ENCODE results near the gene APOBEC3H. TPM values are rescaled to one million over a fixed set of nuclear protein-coding genes. Genes with fewer than 3 reads are reported as not detected.

APOBEC3H gene
- total and polyA plus RNA-seq, 9 of the 15 experiments (the other 6 are each of a cell fraction or from before 2014, with no cell fraction given): 0.10 to 0.21 TPM; not detected in 7

DNA sequence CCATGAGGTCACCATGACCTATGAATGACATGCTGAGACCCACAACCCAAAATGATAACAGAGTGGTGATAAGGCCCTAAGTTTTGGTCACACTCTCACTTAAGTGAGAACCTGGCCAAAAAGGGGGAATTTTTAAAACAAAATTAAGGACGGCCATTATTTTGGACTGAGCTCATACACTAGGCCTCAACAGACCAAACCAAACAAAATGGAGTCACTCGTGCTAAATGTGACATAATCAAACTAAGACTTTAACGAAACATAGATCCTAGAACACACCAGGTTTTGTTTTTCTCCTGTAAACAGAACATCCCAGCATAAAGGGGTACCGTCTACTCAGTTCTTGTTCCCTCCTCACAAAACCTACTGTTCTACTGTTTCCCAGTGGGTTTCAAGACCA, 11.4 kb downstream of the APOBEC3H start (continued):
- TF ChIP-seq ZKSCAN8 (CRISPR knock-in tag; IDR thresholded peaks at IDR 0.05): peak; percentile 60; the same call in 1 of the 2 replicates
- no peak for TF ChIP-seq NFIC (IDR thresholded peaks at IDR 0.05)
- no peak for TF ChIP-seq CHD1 (IDR thresholded peaks at IDR 0.05; ENCODE audit: low read length)
- TF ChIP-seq, protein P1, sequence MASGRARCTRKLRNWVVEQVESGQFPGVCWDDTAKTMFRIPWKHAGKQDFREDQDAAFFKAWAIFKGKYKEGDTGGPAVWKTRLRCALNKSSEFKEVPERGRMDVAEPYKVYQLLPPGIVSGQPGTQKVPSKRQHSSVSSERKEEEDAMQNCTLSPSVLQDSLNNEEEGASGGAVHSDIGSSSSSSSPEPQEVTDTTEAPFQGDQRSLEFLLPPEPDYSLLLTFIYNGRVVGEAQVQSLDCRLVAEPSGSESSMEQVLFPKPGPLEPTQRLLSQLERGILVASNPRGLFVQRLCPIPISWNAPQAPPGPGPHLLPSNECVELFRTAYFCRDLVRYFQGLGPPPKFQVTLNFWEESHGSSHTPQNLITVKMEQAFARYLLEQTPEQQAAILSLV (tag; IDR thresholded peaks at IDR 0.05): peak; percentile 81
- no peak for TF ChIP-seq ZNF780A (CRISPR knock-in tag; IDR thresholded peaks at IDR 0.05)
- TF ChIP-seq ZNF311 (CRISPR knock-in tag; IDR thresholded peaks at IDR 0.05): peak; percentile 87; the same call in 1 of the 2 replicates

DNA sequence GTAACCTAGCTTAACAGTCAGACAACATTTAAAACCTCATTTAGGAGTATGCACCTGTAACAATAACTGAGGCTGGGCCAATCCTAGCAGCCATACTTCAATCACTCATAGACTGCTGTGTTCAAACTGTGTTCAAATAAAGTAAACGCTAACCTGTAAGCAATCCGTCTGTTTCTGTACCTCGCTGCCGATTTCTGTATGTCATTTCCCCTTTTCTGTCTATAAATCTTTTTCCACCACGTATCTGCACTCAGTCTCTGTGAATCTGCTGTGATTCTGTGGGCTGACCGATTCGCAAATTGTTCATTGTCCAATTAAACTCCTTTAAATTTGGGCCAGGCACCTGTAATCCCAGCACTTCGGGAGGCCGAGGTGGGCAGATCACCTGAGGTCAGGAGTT, 12.3 kb downstream of the APOBEC3H start:
- Histone ChIP-seq H3K4me3 (no peak overlapping the region), H3K27me3 (ENCODE audit: control insufficient read depth in 2 of 2, insufficient read depth in 2 of 2, low read length in 2 of 2) (no peaks in the 10 kb centered on the region), H3K9ac (ENCODE audit: insufficient read depth in 1 of 2, low read depth in 2 of 2, low read length in 2 of 2) (no peak overlapping the region), H4K20me1 (replicated peaks; ENCODE audit: control insufficient read depth, insufficient read depth, low read length) (no peaks in the 10 kb centered on the region), H3K27ac (ENCODE audit: extremely low read depth, low read depth, low read length) (no peak overlapping the region), H3K4me2 (ENCODE audit: insufficient read depth, low read length) (no peak overlapping the region), H3K36me3 (ENCODE audit: control insufficient read depth, insufficient read depth, low read length) (no peaks in the 10 kb centered on the region), H3K9me3 (replicated peaks; ENCODE audit: control insufficient read depth, insufficient read depth, low read depth, low read length) (no peaks in the 10 kb centered on the region), H3K4me1 (replicated peaks in 1 of 2; ENCODE audit: control insufficient read depth in 2 of 2, insufficient read depth in 2 of 2, low read length in 2 of 2) (no peaks in the 10 kb centered on the region; a peak in 1 of 5 replicates), H3K79me2 (ENCODE audit: control insufficient read depth, insufficient read depth, low read length) (no peaks in the 10 kb centered on the region), H2AFZ (ENCODE audit: low read depth, low read length) (no peak overlapping the region), H3K9me1 (ENCODE audit: control insufficient read depth, insufficient read depth, low read length) (no peaks in the 10 kb centered on the region)
- intact Hi-C loops (cut with micrococcal nuclease): no loop called here
- no TSS peak for BruUV-seq (replicated peaks)
- ChIA-PET CTCF (ENCODE audit: low intra/inter-chr PET ratio) (no interaction called here), POLR2A (no interaction called here)
- no peak for DNase-seq (ENCODE audit: extremely low read depth in 1 of 4, low spot score in 3 of 4)
- no peak for FAIRE-seq
- in situ Hi-C loops (cut with MboI): no loop called here
- ATAC-seq: no peak
- 28% methylated on average over 7 of the region's 9 CpGs for WGBS (ENCODE audit: insufficient coverage, low coverage, missing lambda C conversion rate)
- TF ChIP-seq, protein P2, sequence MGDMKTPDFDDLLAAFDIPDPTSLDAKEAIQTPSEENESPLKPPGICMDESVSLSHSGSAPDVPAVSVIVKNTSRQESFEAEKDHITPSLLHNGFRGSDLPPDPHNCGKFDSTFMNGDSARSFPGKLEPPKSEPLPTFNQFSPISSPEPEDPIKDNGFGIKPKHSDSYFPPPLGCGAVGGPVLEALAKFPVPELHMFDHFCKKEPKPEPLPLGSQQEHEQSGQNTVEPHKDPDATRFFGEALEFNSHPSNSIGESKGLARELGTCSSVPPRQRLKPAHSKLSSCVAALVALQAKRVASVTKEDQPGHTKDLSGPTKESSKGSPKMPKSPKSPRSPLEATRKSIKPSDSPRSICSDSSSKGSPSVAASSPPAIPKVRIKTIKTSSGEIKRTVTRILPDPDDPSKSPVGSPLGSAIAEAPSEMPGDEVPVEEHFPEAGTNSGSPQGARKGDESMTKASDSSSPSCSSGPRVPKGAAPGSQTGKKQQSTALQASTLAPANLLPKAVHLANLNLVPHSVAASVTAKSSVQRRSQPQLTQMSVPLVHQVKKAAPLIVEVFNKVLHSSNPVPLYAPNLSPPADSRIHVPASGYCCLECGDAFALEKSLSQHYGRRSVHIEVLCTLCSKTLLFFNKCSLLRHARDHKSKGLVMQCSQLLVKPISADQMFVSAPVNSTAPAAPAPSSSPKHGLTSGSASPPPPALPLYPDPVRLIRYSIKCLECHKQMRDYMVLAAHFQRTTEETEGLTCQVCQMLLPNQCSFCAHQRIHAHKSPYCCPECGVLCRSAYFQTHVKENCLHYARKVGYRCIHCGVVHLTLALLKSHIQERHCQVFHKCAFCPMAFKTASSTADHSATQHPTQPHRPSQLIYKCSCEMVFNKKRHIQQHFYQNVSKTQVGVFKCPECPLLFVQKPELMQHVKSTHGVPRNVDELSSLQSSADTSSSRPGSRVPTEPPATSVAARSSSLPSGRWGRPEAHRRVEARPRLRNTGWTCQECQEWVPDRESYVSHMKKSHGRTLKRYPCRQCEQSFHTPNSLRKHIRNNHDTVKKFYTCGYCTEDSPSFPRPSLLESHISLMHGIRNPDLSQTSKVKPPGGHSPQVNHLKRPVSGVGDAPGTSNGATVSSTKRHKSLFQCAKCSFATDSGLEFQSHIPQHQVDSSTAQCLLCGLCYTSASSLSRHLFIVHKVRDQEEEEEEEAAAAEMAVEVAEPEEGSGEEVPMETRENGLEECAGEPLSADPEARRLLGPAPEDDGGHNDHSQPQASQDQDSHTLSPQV (IDR thresholded peaks at IDR 0.05): no peak
- TF ChIP-seq ZNF785 (CRISPR knock-in tag; IDR thresholded peaks at IDR 0.05) (no peak), MEIS2 (IDR thresholded peaks at IDR 0.05; ENCODE audit: partially characterized antibody) (peak; percentile 10), SIN3B (IDR thresholded peaks at IDR 0.05; ENCODE audit: low read depth) (no peak), RBM17 (IDR thresholded peaks at IDR 0.05; ENCODE audit: borderline replicate concordance, low read depth, low read length) (no peak), POLR3G (IDR thresholded peaks at IDR 0.05; ENCODE audit: extremely low read depth, insufficient read length, insufficient replicate concordance) (no peak), PCBP2 (IDR thresholded peaks at IDR 0.05; ENCODE audit: low read depth, low read length, poor library complexity, severe bottlenecking) (no peak), KDM1A (IDR thresholded peaks at IDR 0.05) (peak; percentile 35 to 49; a peak in 2 of 4 replicates)
- TF ChIP-seq, protein P1 (tag; IDR thresholded peaks at IDR 0.05): no peak
- TF ChIP-seq, protein P3, sequence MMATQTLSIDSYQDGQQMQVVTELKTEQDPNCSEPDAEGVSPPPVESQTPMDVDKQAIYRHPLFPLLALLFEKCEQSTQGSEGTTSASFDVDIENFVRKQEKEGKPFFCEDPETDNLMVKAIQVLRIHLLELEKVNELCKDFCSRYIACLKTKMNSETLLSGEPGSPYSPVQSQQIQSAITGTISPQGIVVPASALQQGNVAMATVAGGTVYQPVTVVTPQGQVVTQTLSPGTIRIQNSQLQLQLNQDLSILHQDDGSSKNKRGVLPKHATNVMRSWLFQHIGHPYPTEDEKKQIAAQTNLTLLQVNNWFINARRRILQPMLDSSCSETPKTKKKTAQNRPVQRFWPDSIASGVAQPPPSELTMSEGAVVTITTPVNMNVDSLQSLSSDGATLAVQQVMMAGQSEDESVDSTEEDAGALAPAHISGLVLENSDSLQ (IDR thresholded peaks at IDR 0.05): peak; percentile 11; the same call in 1 of the 2 replicates

Data from K562 (cell line).